ENCODE data around the gene YPEL4.

YPEL4 gene

GRCh38 chr11:57644748-57645688, 4.7 kb downstream of the YPEL4 start:
- Histone ChIP-seq H3K4me1 (ENCODE audit: insufficient read depth, low read length, poor library complexity, severe bottlenecking) (peaks cover 69% of the 10 kb centered on the region), H3K36me3 (ENCODE audit: insufficient read depth, low read length) (no peaks in the 10 kb centered on the region), H3K4me3 (ENCODE audit: low read length, poor library complexity, severe bottlenecking) (peak overlapping the region; percentile 5), H4K20me1 (ENCODE audit: insufficient read depth, low read length, poor library complexity, severe bottlenecking) (no peaks in the 10 kb centered on the region), H3K79me2 (ENCODE audit: insufficient read depth, low read length) (peaks cover 20% of the 10 kb centered on the region), H3K4me2 (ENCODE audit: low read depth, low read length, poor library complexity, severe bottlenecking) (peak overlapping the region; percentile 38), H2AFZ (ENCODE audit: low read length) (no peak overlapping the region), H3K9me2 (replicated peaks; ENCODE audit: low read depth, low read length) (no peaks in the 10 kb centered on the region), H3F3A (ENCODE audit: low read depth) (no peaks in the 10 kb centered on the region), H3K27me3 (ENCODE audit: insufficient read depth, low read length, poor library complexity, severe bottlenecking) (no peaks in the 10 kb centered on the region), H3K9me3 (ENCODE audit: insufficient read depth, low read depth, low read length) (no peaks in the 10 kb centered on the region), H3K9ac (ENCODE audit: low read depth, low read length, poor library complexity, severe bottlenecking) (peak overlapping the region; percentile 29)
- TF ChIP-seq CTCF (conservative IDR thresholded peaks at IDR 0.05; ENCODE audit: low read length) (peak; percentile 96), EZH2phosphoT487 (IDR thresholded peaks at IDR 0.05; ENCODE audit: borderline replicate concordance) (no peak)

- no peak overlapping the region for H3K9ac ChIP-seq (ENCODE audit: low read depth, low read length, poor library complexity, severe bottlenecking)
- H2AFZ ChIP-seq (ENCODE audit: low read length) = no peak overlapping the region
- H4K20me1 ChIP-seq (ENCODE audit: insufficient read depth, low read length, poor library complexity, severe bottlenecking) = no peaks in the 10 kb centered on the region
- H3K79me2 ChIP-seq (ENCODE audit: insufficient read depth, low read length) = peaks cover 30% of the 10 kb centered on the region
- no peak overlapping the region for H3K4me2 ChIP-seq (ENCODE audit: low read depth, low read length, poor library complexity, severe bottlenecking)
- H3K4me1 ChIP-seq (ENCODE audit: insufficient read depth, low read length, poor library complexity, severe bottlenecking) = peaks cover 63% of the 10 kb centered on the region
- no peaks in the 10 kb centered on the region for H3F3A ChIP-seq (ENCODE audit: low read depth)
- no peaks in the 10 kb centered on the region for H3K36me3 ChIP-seq (ENCODE audit: insufficient read depth, low read length)
- H3K4me3 ChIP-seq (ENCODE audit: low read length, poor library complexity, severe bottlenecking) = no peak overlapping the region
- H3K27me3 ChIP-seq (ENCODE audit: insufficient read depth, low read length, poor library complexity, severe bottlenecking) = no peaks in the 10 kb centered on the region
- TF ChIP-seq CTCF (conservative IDR thresholded peaks at IDR 0.05; ENCODE audit: low read length) (no peak), EZH2phosphoT487 (IDR thresholded peaks at IDR 0.05; ENCODE audit: borderline replicate concordance) (no peak)
- H3K9me3 ChIP-seq (ENCODE audit: insufficient read depth, low read depth, low read length) = no peaks in the 10 kb centered on the region
- H3K9me2 ChIP-seq (replicated peaks; ENCODE audit: low read depth, low read length) = no peaks in the 10 kb centered on the region
Measured at GRCh38 chr11:57643802-57644201, 5.9 kb downstream of the YPEL4 start.

GRCh38 chr11:57641011-57641807, 8.5 kb downstream of the YPEL4 start:
- Histone ChIP-seq H3K9me3 (ENCODE audit: insufficient read depth, low read depth, low read length) (no peaks in the 10 kb centered on the region), H3K4me1 (ENCODE audit: insufficient read depth, low read length, poor library complexity, severe bottlenecking) (peaks cover 64% of the 10 kb centered on the region), H3K4me2 (ENCODE audit: low read depth, low read length, poor library complexity, severe bottlenecking) (peak overlapping the region; percentile 98), H3K79me2 (ENCODE audit: insufficient read depth, low read length) (peaks cover 37% of the 10 kb centered on the region), H3K9ac (ENCODE audit: low read depth, low read length, poor library complexity, severe bottlenecking) (peak overlapping the region; percentile 91), H3K36me3 (ENCODE audit: insufficient read depth, low read length) (no peaks in the 10 kb centered on the region), H3K9me2 (replicated peaks; ENCODE audit: low read depth, low read length) (no peaks in the 10 kb centered on the region), H3K27me3 (ENCODE audit: insufficient read depth, low read length, poor library complexity, severe bottlenecking) (no peaks in the 10 kb centered on the region), H3K4me3 (ENCODE audit: low read length, poor library complexity, severe bottlenecking) (peak overlapping the region; percentile 97), H4K20me1 (ENCODE audit: insufficient read depth, low read length, poor library complexity, severe bottlenecking) (no peaks in the 10 kb centered on the region), H3F3A (ENCODE audit: low read depth) (no peaks in the 10 kb centered on the region), H2AFZ (ENCODE audit: low read length) (no peak overlapping the region)
- TF ChIP-seq CTCF (conservative IDR thresholded peaks at IDR 0.05; ENCODE audit: low read length) (peak; percentile 78), EZH2phosphoT487 (IDR thresholded peaks at IDR 0.05; ENCODE audit: borderline replicate concordance) (no peak)
